Placental pericyte (primary cell): ENCODE measurements around the gene GMEB1. TPM values are rescaled to one million over a fixed set of nuclear protein-coding genes. Genes with fewer than 3 reads are reported as not detected.

Experiments
- small RNA-seq: library from RNA; depleted of rRNA; stranded (forward); fragments of <200 nt; gene quantifications from one replicate; pipeline ENCODE3, GENCODE V24; 2012; ENCODE audit warnings: low replicate concordance
- total RNA-seq: library from RNA; depleted of rRNA; stranded (reverse); fragments of >200 nt; gene quantifications from 2 replicates; pipeline ENCODE4 v1.2.3, GENCODE V29; 2012

The GMEB1 gene, protein sequence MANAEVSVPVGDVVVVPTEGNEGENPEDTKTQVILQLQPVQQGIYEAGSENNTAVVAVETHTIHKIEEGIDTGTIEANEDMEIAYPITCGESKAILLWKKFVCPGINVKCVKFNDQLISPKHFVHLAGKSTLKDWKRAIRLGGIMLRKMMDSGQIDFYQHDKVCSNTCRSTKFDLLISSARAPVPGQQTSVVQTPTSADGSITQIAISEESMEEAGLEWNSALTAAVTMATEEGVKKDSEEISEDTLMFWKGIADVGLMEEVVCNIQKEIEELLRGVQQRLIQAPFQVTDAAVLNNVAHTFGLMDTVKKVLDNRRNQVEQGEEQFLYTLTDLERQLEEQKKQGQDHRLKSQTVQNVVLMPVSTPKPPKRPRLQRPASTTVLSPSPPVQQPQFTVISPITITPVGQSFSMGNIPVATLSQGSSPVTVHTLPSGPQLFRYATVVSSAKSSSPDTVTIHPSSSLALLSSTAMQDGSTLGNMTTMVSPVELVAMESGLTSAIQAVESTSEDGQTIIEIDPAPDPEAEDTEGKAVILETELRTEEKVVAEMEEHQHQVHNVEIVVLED
- total RNA-seq: 9.4 and 16.2 TPM in 2 replicates

DNA sequence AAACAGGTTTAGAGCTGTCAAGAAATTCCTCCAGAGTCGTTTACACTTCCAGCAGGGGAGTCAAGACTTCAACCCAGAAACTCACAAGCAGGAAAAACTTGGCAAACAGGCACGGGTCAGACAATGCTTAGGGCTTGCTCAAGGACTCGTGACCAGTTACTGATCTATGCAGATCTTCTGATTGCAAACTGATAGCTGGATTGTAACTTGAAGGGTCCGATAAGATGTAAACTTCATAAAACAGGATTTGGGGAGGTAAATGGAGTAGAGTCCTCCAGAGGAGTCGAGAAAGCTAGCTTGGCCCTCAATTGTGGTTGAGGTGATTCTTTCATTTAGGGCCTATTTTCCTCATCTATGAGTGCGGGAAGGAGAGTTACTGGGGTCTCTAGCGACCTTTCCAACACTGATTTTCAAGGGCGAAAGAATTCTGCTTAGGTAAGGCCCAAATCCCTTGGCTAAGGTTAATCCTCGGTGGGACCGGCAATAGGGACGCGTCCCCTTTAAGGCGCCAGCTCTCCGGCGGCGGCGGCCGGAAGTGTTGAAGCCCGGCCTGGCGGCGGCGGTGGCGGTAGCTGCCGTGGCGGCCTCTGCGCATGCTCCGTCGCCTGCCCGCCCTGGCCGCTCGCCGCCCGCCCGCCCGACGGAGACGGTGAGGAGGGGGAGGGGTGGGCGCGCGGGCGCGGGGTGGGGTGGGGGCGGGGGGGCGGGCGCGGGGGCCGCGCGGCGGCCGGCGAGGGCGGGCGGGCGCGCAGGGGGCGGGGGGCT, at the start of gene GMEB1:
Gene GMEB1 (plus strand): TSS at position 594 of the 765 bp plus-strand sequence. CDS start 14,829 bp downstream, outside the sequence.

DNA sequence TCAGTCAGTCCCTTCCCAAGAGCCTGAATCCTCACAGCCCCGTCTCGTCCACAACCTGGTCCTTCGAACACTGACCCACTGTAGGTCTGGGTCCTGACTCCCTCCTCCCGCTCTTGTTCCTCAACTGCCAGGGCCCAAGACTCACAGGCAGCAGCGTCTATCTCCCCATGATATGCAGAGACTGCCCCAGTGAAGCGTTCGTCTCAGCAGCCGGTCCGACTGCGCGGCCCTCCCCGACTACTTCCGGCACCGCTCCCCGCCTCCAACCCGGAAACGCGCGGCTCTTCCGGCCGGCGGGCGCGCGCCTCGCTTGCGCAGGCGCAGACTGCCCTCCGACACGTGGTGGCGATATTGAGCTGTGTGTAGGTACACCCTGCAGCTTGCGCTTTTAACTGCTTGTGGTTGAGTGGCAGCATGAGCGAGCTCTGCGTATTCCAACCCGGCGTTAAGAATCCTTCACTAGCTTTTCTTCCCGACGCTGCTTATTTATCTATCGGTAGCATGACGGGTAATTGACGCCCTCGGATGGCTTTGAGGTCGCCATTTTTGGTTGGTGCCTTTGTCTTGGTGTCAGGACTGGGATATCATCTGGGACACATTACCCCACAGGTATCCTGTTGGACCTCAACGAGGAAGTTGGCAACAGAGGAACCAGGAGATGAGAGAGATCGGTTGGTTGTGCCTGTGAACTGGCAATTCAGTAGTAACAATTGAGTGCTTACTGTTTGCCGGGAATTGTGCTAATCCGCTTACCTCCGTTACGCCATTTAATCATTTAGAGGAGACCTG, 25.5 kb upstream of the GMEB1 start, which contains the start of gene TAF12:
Gene TAF12 (minus strand): TSS at position 221 of the 789 bp plus-strand sequence. CDS start 20,986 bp downstream, outside the sequence.

DNA sequence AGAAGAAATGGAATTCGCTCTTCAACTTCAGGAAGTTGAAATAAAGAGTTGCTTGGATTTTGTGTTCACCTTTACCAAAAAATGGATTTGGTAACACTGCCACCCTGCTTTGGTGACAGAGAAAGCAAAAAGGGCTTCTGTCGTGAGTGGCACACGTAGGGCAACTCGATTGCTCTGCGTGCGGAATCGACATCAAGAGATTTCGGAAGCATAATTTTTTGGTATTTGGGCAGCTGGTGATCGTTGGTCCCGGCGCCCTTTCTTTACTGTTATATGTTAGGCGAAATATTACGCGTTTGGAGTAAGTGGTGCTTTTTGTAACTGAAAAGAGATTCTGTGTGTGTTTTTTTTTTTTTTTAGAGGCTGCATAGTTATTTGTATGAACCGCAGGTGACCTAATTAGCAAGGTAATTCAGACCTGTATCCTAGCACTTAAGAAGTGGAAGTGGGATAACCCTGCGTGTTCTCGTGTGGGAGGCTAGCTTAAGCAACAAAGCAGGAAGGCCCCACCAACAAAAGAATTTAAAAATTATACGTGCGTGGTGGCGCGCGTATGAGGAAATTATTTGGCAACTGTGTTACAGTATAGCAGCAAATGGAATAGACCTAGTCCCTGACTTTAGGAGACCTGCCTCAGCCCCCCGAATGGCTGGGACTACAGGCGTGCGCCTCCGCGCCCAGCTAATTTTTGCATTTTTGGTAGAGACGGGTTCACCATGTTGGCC, 19.9 kb upstream of the GMEB1 start, which contains the start of gene RNU11:
Gene RNU11 (plus strand): TSS at position 127 of the 725 bp plus-strand sequence.

GRCh38 chr1:28736450-28737306, 68.1 kb downstream of the GMEB1 start, which contains the start of gene YTHDF2:
YTHDF2 (plus strand) TSS chr1:28736940; CDS start chr1:28737121, 181 bp downstream.

Small RNAs within 50 kb of the gene (small RNA-seq; reads per million reads assigned to genes)
- not detected for gene RF00422
- 0.23 reads per million for gene RNU11

Other genes with a start within 250 kb of the GMEB1 start
- gene RCC1, start 162.7 kb upstream of the GMEB1 start, total RNA-seq: 21.9 and 40.5 TPM in 2 replicates
- 17.7 and 19.3 TPM in 2 replicates for gene TRNAU1AP, start 115.7 kb upstream of the GMEB1 start, total RNA-seq
- gene RAB42, start 76.5 kb upstream of the GMEB1 start, total RNA-seq: 1.7 and 4.8 TPM in 2 replicates
- gene TAF12, start 25.7 kb upstream of the GMEB1 start, total RNA-seq: 30.9 TPM in 2 replicates
- gene RNU11, start 20.2 kb upstream of the GMEB1 start, total RNA-seq: not detected in 2 replicates
- gene YTHDF2, start 68.2 kb downstream of the GMEB1 start, total RNA-seq: 64.1 and 78.9 TPM in 2 replicates
- not detected in 2 replicates for gene OPRD1, start 143.4 kb downstream of the GMEB1 start, total RNA-seq
- 4.4 and 56.7 TPM in 2 replicates for gene EPB41, start 245.8 kb downstream of the GMEB1 start, total RNA-seq